Neural progenitor cell (in vitro differentiated cells): Measurements from ENCODE around the gene DNMT3L.

ENCODE experiments used
- EZH2 ChIP-seq: fragments of 200-600 bp; sonication (generic); IDR thresholded peaks from 2 replicates; pipeline ENCODE4 v1.6.1; 2017; ENCODE audit warnings: antibody characterized with exemption, mild to moderate bottlenecking, moderate library complexity
- EZH2phosphoT487 ChIP-seq: fragments of 200-600 bp; sonication (generic); IDR thresholded peaks from 2 replicates; pipeline ENCODE4 v1.6.1; 2017; ENCODE audit warnings: antibody characterized with exemption
- TF ChIP-seq, protein P1 (sequence below): fragments of 200-600 bp; sonication (generic); IDR thresholded peaks from 2 replicates; pipeline ENCODE4 v1.5.1; 2017; ENCODE audit warnings: antibody characterized with exemption, mild to moderate bottlenecking

DNA sequence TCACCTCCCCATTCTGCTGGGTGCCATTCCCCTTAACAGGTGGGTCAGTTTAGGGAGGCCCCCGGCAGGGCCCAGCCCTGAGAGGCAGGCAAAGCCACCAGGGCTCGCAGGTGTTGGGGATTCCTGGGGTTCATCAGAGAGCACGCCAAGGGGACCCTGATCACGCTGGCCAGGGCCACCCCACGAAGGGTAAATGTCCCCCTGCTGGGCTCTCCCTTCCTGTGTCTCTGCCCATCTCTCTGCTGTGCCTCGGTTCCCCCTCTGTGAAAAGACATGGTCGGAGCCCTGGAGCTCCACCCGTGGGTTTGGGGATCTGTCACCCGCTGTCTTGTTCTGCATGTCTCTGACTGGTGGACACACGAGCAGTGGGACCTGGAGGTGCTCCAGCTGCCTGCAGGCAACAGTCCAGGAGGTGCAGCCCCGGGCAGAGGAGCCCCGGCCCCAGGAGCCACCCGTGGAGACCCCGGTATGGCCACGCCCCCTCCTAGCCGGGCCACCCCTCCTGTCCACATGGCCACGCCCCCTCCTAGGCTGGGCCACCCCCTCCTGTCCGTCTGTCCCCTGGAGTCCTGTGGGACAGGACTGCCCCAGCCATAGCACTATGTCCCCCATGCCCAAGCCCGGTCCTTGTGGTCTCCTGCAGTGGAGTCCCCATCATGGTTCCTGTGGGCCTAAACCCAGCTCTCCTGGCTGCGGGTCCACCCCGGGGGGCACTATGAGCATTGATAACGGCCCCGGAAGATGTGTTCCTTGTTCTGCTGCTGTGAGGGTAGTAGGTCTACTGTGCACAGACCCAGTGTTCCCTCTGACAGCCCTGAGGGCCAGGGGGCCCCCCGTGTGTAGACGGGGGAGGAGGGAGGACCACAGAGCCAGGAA is 30.5 kb upstream of the DNMT3L start:
- TF ChIP-seq, protein P1, sequence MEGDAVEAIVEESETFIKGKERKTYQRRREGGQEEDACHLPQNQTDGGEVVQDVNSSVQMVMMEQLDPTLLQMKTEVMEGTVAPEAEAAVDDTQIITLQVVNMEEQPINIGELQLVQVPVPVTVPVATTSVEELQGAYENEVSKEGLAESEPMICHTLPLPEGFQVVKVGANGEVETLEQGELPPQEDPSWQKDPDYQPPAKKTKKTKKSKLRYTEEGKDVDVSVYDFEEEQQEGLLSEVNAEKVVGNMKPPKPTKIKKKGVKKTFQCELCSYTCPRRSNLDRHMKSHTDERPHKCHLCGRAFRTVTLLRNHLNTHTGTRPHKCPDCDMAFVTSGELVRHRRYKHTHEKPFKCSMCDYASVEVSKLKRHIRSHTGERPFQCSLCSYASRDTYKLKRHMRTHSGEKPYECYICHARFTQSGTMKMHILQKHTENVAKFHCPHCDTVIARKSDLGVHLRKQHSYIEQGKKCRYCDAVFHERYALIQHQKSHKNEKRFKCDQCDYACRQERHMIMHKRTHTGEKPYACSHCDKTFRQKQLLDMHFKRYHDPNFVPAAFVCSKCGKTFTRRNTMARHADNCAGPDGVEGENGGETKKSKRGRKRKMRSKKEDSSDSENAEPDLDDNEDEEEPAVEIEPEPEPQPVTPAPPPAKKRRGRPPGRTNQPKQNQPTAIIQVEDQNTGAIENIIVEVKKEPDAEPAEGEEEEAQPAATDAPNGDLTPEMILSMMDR: no peak
- TF ChIP-seq EZH2: no peak
- no peak for TF ChIP-seq EZH2phosphoT487
